Fibroblast of gingiva (primary cell): ENCODE results near the gene COL2A1.
"Not testable (repeated sequence)": the region's sequence is repeated elsewhere in the genome, so short reads cannot be mapped to it uniquely, and the experiment has no call there.

Experiments used
- DNase-seq: peaks from one replicate; pipeline ENCODE4 v3.0.0-alpha.2; 2011; ENCODE audit warnings: low read depth

Gene COL2A1

GRCh38 chr12:47975036-47975620 is 29.1 kb downstream of the COL2A1 start:
- DNase-seq, result no peak

- no peak for DNase-seq
Observed at GRCh38 chr12:47973870-47974269, 30.4 kb downstream of the COL2A1 start.

- DNase-seq, result no peak
Observed at GRCh38 chr12:47972895-47973294, 31.4 kb downstream of the COL2A1 start.

- no peak for DNase-seq
Observed at GRCh38 chr12:47970843-47971242, 33.4 kb downstream of the COL2A1 start.

- DNase-seq, result no peak
Observed at GRCh38 chr12:47969845-47970244, 34.4 kb downstream of the COL2A1 start.

- DNase-seq, result peak; percentile 52
Observed at GRCh38 chr12:47967461-47968321, 36.6 kb downstream of the COL2A1 start.

- DNase-seq, result no peak
Observed at GRCh38 chr12:47965581-47965980, 38.7 kb downstream of the COL2A1 start.

GRCh38 chr12:47964106-47964728 is 40.1 kb downstream of the COL2A1 start:
- DNase-seq, result no peak

GRCh38 chr12:47963340-47964040 is 40.8 kb downstream of the COL2A1 start, which contains the start of gene TMEM106C:
Gene TMEM106C, plus strand, starts transcription at chr12:47963596. Its CDS starts 641 bp downstream, at chr12:47964237.
- peak; percentile 80 for DNase-seq

GRCh38 chr12:47962198-47962597 is 42.1 kb downstream of the COL2A1 start:
- no peak for DNase-seq

GRCh38 chr12:47957671-47958070 is 46.6 kb downstream of the COL2A1 start:
- DNase-seq, result not testable (repeated sequence)

GRCh38 chr12:47955059-47955458 is 49.2 kb downstream of the COL2A1 start:
- DNase-seq, result no peak

- DNase-seq, result no peak
Observed at GRCh38 chr12:47954467-47955045, 49.7 kb downstream of the COL2A1 start.

- no peak for DNase-seq
Observed at GRCh38 chr12:47954058-47954457, 50.2 kb downstream of the COL2A1 start.

- DNase-seq, result no peak
Observed at GRCh38 chr12:47950856-47951468, 53.3 kb downstream of the COL2A1 start.

- DNase-seq, result peak; percentile 75
Observed at GRCh38 chr12:47949441-47950341, 54.6 kb downstream of the COL2A1 start.

GRCh38 chr12:47947341-47947740 is 56.9 kb downstream of the COL2A1 start:
- DNase-seq, result no peak

- DNase-seq, result no peak
Observed at GRCh38 chr12:47946413-47947323, 57.6 kb downstream of the COL2A1 start.

GRCh38 chr12:47945341-47945728 is 58.9 kb downstream of the COL2A1 start:
- no peak for DNase-seq
